HG03039 (cell line): ENCODE measurements around the gene DYNC2H1.
"Not testable (repeated sequence)": the region's sequence is repeated elsewhere in the genome, so short reads cannot be mapped to it uniquely, and the experiment has no call there.

Source experiments
- ATAC-seq: cut with Tn5 transposase; IDR thresholded peaks from one replicate; pipeline ENCODE4 v1.9.1; 2021; ENCODE audit warnings: mild to moderate bottlenecking, moderate library complexity; ENCODE audit not compliant: unreplicated experiment

The DYNC2H1 gene

DNA sequence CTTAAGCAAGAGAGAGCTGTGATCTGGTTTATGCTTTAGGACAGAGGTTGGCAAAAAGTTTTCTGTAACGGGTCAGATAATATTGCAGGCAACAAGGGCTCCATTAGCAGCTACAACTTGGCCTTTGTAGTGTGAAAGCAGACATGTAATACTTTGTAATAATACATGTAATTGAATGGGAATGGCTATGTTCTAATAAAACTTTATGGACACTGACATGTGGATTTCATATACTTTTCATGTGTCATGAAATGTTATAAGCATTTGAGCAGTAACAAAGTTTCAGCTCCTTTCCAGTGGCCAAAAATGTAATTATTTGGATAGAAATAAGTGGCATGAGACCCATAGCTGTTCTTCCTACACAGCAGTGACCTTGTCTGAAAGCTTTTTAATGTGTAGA lies 3.1 kb downstream of the DYNC2H1 start:
- no peak for ATAC-seq

GRCh38 chr11:103114836-103115235 lies 5.6 kb downstream of the DYNC2H1 start:
- ATAC-seq, result no peak

- no peak for ATAC-seq
Measured at GRCh38 chr11:103125462-103125861, 16.2 kb downstream of the DYNC2H1 start.

- not testable (repeated sequence) for ATAC-seq
Measured at GRCh38 chr11:103141986-103142385, 32.8 kb downstream of the DYNC2H1 start.

DNA sequence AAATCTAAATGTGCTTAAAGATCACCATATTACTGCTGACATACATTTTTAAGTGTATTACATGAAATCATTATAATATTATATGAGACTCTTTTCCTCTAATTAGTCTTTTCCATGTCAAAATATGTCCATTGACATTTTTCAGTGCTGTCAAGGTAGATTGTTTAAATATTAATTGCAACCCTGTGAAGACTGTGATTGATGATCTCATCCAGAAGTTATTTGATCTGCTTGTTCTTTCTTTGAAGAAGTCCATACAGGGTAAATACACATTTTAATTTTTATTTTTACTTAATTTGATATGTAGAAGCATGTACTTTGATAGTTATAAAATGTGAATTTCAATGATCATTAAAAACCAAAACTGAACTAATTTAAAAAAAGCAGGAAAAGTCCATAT lies 38.4 kb downstream of the DYNC2H1 start:
- ATAC-seq, result no peak

DNA sequence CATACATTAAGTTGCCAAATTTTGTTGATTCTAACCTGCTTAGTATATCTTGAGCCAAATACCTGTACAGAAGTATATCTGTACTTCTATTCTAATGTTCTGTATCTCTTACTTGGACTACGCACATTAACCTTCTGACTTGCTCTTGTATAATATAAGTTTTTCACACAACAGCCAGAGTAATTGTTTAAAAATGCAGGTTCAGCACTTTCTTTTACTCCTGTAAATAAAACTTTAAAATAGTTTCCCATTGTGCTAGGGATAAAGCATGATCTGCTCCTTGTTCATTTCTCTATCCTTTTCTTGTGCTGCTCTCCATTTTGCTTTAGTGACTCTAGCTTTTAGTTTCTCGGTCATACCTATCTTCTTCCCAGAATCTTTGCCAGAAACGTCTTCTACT lies 48.3 kb downstream of the DYNC2H1 start:
- ATAC-seq, result no peak

- ATAC-seq, result no peak
Measured at GRCh38 chr11:103164093-103164796, 55.0 kb downstream of the DYNC2H1 start.

DNA sequence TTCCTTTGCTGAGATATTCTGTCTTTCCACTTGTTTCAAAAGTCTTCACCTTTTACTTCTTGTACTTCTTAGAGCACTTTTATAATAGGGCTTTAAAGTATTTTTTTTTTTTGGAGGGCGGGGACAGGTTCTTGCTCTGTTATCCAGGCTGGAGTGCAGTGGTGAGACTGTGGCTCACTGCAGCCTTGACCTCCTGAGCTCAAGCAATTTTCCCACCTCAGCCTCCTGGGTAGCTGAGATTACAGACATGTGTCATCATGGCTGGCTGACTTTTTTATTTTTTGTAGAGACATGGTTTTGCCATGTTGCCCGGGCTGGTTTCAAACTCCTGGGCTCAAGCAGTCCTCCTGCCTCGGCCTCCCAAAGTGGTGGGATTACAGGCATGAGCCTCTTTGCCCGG lies 57.9 kb downstream of the DYNC2H1 start:
- ATAC-seq, result no peak

DNA sequence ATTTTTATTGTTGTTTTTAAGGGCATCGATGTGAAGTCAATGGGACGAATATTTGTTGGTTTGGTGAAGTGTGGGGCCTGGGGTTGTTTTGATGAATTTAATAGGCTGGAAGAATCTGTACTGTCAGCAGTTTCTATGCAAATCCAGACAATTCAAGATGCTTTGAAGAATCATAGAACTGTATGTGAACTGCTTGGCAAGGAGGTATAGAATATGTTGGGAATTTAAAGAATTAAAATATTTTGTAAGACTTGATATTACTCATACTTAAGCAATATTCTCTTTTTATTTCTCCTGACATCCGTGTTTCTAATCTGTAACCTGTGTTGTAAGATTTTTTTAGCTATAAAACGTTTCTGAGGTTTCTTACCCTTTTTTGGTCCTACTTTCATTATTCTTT lies 61.6 kb downstream of the DYNC2H1 start:
- no peak for ATAC-seq

GRCh38 chr11:103175461-103176129 lies 66.4 kb downstream of the DYNC2H1 start:
- no peak for ATAC-seq

GRCh38 chr11:103183981-103184611 lies 74.9 kb downstream of the DYNC2H1 start:
- no peak for ATAC-seq

DNA sequence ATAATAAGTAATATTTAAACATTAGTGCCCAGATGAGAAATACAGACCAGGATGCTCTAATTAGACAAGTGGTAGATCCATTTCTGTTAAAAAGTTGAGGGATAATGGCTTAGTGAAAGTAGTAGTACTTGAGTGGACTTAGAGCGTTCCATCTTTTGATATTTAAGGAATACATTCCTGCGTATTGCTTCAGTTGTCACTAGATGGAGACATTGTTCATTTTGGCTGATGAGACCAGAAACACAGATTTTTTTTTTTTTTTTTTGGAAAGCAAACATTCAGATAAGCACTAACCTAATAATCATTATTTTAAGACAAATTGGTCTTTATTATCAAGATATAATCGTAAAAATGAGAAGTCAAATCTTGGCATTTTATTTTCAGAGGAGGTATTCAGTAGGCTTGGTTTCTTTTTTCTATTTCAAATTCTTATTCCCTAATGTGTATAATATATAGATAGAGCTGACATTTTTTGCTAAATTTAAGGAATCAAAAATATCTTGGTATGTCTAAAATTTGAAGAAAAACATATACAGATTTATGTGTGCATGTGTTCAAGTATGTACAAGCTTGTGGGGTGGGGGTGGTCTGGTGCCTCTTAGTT lies 92.9 kb downstream of the DYNC2H1 start:
- ATAC-seq, result no peak

DNA sequence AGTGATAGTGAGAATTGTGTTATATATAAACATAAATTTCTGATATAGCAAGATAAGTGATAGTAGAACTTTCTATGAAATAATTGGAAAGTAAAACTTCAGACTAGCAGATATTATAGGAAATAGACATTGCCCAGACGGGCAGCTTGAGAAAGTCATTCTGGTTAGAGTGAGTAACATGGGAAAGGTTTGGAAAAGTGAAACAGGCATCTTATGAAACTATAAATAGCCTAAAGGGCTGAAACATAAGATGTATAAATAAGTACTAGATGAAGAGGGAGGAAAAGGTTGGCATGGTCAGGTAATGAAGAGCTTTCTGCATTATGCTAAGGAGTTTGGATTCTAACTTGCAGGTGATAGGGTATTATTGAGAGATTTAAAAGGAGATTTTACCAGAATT lies 101.3 kb downstream of the DYNC2H1 start:
- no peak for ATAC-seq

DNA sequence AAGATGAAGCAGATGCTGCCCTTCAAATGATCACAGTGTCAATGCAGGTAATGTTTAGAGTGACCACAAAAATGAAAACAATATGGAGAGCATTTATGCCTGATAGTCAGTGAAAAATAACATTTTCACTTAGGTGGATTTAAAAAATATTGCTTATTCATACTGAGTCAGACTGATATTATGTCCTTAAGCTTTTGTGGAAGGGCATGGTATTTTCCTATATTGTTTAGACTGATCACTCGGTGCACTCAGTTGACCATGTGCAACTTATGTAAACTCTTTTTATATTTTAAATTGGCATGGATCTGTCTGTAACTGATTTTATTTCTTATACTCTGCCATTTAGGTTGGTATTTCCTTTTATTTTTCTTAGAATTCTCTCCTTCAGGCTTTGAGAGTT lies 106.6 kb downstream of the DYNC2H1 start:
- ATAC-seq, result no peak

DNA sequence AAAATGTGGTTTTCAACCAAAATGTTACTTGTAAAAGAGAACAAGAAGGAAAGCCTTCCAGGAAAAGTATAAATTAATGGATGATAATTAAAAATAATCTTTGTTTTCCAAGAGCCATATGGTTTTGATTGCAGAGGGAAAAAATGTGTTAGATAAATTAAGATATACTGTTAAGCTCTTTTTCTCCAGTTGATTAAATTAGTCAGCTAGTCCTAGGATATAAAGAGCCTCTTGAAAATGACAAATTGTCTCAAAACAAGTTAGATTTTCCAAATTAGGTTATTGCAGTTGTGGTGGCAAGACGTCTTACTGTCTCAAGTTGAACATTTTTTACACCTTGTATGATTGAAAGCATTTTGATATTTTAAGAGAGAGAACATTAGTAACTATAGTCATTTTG lies 110.9 kb downstream of the DYNC2H1 start:
- no peak for ATAC-seq

DNA sequence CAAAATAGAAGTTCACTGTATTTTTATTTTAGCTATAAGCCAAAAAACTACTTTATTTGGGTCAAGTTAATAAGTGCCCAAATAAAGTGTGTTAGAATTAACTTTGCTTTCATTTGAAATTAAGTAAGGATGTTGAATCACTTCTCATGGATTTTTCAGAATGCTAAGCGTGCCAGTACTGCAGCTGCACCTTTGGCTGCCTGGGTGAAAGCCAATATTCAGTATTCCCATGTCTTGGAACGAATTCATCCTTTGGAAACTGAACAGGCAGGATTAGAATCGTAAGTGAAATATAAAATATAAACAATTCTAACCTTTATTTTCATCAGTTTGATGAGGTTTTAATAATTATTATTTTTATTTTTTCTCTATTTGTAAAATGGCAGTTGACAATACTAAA lies 113.6 kb downstream of the DYNC2H1 start:
- ATAC-seq, result no peak

GRCh38 chr11:103228807-103229206 lies 119.6 kb downstream of the DYNC2H1 start:
- ATAC-seq, result no peak

DNA sequence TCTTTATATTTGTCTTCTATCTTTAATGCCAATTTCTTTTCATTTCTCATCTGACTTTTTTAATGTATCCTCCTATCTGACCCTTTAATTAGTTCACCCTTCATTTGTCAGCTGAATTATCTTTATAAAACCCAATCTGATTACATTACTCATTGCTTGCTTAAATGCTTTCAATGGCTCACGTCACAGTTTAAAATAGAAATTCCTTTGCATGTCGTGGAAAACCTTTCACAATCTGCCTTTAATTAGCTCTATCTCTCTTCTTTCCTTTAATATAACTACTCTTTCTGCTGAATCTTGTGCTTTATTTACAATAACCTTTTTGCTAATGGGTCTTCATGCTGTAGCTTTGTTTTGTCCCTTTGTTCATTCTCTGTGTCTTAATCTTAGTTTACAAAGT lies 125.7 kb downstream of the DYNC2H1 start:
- ATAC-seq, result no peak

- ATAC-seq, result no peak
Measured at GRCh38 chr11:103241574-103241973, 132.3 kb downstream of the DYNC2H1 start.

DNA sequence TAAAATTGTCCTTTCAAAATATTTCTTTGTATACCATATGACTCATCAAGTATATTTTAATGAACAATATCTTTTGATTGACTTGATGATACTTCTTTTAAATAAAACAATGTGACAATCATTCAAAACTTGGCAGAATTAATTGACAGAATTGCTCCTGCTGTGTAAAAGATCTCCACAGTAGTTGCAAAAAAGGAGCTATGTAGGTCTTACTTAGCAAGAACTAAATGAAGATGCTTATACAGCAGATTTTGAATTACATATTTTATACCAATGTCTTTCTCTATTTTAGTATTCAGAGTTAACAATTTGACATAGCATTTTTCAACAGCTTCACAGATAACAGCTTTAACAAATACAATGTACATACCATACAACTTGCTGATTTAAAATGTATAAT lies 144.9 kb downstream of the DYNC2H1 start:
- no peak for ATAC-seq

- ATAC-seq, result no peak
Measured at GRCh38 chr11:103257360-103257759, 148.1 kb downstream of the DYNC2H1 start.
